ENCODE data around the gene MVB12B.
A peak's percentile ranks its signal among the peaks of the same experiment; 100 is the strongest.

The MVB12B gene

GRCh38 chr9:126307322-126308061 is 19.1 kb upstream of the MVB12B start:
- H3K4me3 Mint-ChIP-seq = no peak overlapping the region
- no peak for ATAC-seq (replicated peaks; ENCODE audit: extremely low read depth, poor library complexity, severe bottlenecking)
- H3K9me3 Mint-ChIP-seq = no peaks in the 10 kb centered on the region
- H3K27me3 Mint-ChIP-seq = no peaks in the 10 kb centered on the region
- H3K36me3 Mint-ChIP-seq (ENCODE audit: insufficient read depth) = no peaks in the 10 kb centered on the region
- no peak overlapping the region for H3K27ac Mint-ChIP-seq (ENCODE audit: low read depth)
- no peaks in the 10 kb centered on the region for H3K4me1 Mint-ChIP-seq
- DNase-seq (ENCODE audit: low spot score in 2 of 2) = no peak

GRCh38 chr9:126309427-126310189 is 17.0 kb upstream of the MVB12B start:
- H3K4me3 Mint-ChIP-seq = no peak overlapping the region
- no peak for DNase-seq (ENCODE audit: low spot score in 2 of 2)
- H3K9me3 Mint-ChIP-seq = no peaks in the 10 kb centered on the region
- no peak overlapping the region for H3K27ac Mint-ChIP-seq (ENCODE audit: low read depth)
- ATAC-seq (replicated peaks; ENCODE audit: extremely low read depth, poor library complexity, severe bottlenecking) = no peak
- H3K36me3 Mint-ChIP-seq (ENCODE audit: insufficient read depth) = no peaks in the 10 kb centered on the region
- no peaks in the 10 kb centered on the region for H3K4me1 Mint-ChIP-seq
- H3K27me3 Mint-ChIP-seq = no peaks in the 10 kb centered on the region

- Mint-ChIP-seq H3K27me3 (no peaks in the 10 kb centered on the region), H3K36me3 (ENCODE audit: insufficient read depth) (no peaks in the 10 kb centered on the region), H3K4me3 (no peak overlapping the region), H3K9me3 (no peaks in the 10 kb centered on the region), H3K27ac (ENCODE audit: low read depth) (no peak overlapping the region), H3K4me1 (peaks cover 7% of the 10 kb centered on the region)
- ATAC-seq (replicated peaks; ENCODE audit: extremely low read depth, poor library complexity, severe bottlenecking) = no peak
- DNase-seq (ENCODE audit: low spot score in 2 of 2) = no peak
Measured at GRCh38 chr9:126312584-126313551, 13.8 kb upstream of the MVB12B start.

DNA sequence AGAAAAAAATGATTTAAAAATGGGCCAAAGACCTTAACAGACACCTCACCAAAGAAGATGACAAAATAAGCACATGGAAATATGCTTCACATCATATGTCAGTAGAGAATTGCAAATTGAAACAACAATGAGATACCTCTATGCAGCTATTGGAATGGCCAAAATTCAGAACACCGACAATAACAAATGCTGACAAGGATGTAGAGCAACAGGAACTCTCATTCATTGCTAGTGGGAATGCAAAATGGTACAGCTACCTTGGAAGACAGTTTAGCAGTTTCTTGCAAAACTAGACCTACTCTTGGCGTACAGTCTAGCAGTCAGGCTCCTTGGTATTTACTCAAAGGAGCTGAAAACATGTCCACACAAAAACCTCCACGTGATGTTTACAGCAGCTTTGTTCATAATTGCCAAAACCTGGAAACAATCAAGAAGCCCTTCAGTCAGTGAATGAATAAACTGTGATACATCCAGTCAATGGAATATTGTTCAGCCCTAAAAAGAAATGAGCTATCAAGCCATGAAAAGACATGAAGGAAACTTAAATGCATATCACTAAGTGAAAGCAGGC is 10.5 kb upstream of the MVB12B start:
- Mint-ChIP-seq H3K36me3 (ENCODE audit: insufficient read depth) (peaks cover 1% of the 10 kb centered on the region), H3K9me3 (no peaks in the 10 kb centered on the region), H3K27me3 (no peaks in the 10 kb centered on the region), H3K4me1 (peaks cover 19% of the 10 kb centered on the region), H3K4me3 (no peak overlapping the region), H3K27ac (ENCODE audit: low read depth) (no peak overlapping the region)
- ATAC-seq (replicated peaks; ENCODE audit: extremely low read depth, poor library complexity, severe bottlenecking) = no peak
- DNase-seq (ENCODE audit: low spot score in 2 of 2) = no peak

GRCh38 chr9:126317513-126317912 is 9.1 kb upstream of the MVB12B start:
- H3K9me3 Mint-ChIP-seq = no peaks in the 10 kb centered on the region
- no peaks in the 10 kb centered on the region for H3K27me3 Mint-ChIP-seq
- no peak overlapping the region for H3K27ac Mint-ChIP-seq (ENCODE audit: low read depth)
- peaks cover 19% of the 10 kb centered on the region for H3K4me1 Mint-ChIP-seq
- DNase-seq (ENCODE audit: low spot score in 2 of 2) (peak in 1 of 2 donors; percentile 34), ATAC-seq (replicated peaks; ENCODE audit: extremely low read depth, poor library complexity, severe bottlenecking) (peak; percentile 71)
- peaks cover 1% of the 10 kb centered on the region for H3K36me3 Mint-ChIP-seq (ENCODE audit: insufficient read depth)
- H3K4me3 Mint-ChIP-seq = no peak overlapping the region

- DNase-seq (ENCODE audit: low spot score in 2 of 2) (no peak), ATAC-seq (replicated peaks; ENCODE audit: extremely low read depth, poor library complexity, severe bottlenecking) (no peak)
- H3K27me3 Mint-ChIP-seq = no peaks in the 10 kb centered on the region
- peaks cover 1% of the 10 kb centered on the region for H3K36me3 Mint-ChIP-seq (ENCODE audit: insufficient read depth)
- no peak overlapping the region for H3K27ac Mint-ChIP-seq (ENCODE audit: low read depth)
- H3K4me3 Mint-ChIP-seq = no peak overlapping the region
- peaks cover 19% of the 10 kb centered on the region for H3K4me1 Mint-ChIP-seq
- H3K9me3 Mint-ChIP-seq = no peaks in the 10 kb centered on the region
Measured at GRCh38 chr9:126318858-126319257, 7.8 kb upstream of the MVB12B start.

DNA sequence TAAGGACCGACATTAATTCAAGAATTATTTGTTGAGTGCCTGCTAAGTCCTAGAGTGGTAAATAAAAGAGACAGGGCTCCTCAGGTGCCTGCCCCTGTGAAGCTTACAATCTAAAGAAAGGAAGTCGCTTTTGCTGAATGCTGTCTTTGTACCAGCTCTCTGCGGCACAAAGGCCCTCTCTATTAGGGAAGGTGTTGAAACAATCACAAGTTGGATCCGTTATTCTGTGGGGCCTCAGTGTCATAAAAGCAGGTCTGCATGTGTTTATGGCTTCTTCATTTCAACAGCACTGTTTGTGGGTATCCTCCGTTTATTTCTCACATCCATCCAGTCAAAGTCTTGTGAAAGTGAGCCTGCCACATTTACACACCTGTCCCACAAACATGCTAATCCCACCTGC is 7.0 kb upstream of the MVB12B start:
- Mint-ChIP-seq H3K27ac (ENCODE audit: low read depth) (no peak overlapping the region), H3K9me3 (no peaks in the 10 kb centered on the region), H3K36me3 (ENCODE audit: insufficient read depth) (peaks cover 1% of the 10 kb centered on the region), H3K4me1 (peaks cover 19% of the 10 kb centered on the region), H3K4me3 (no peak overlapping the region), H3K27me3 (no peaks in the 10 kb centered on the region)
- DNase-seq (ENCODE audit: low spot score in 2 of 2) = no peak
- no peak for ATAC-seq (replicated peaks; ENCODE audit: extremely low read depth, poor library complexity, severe bottlenecking)

DNA sequence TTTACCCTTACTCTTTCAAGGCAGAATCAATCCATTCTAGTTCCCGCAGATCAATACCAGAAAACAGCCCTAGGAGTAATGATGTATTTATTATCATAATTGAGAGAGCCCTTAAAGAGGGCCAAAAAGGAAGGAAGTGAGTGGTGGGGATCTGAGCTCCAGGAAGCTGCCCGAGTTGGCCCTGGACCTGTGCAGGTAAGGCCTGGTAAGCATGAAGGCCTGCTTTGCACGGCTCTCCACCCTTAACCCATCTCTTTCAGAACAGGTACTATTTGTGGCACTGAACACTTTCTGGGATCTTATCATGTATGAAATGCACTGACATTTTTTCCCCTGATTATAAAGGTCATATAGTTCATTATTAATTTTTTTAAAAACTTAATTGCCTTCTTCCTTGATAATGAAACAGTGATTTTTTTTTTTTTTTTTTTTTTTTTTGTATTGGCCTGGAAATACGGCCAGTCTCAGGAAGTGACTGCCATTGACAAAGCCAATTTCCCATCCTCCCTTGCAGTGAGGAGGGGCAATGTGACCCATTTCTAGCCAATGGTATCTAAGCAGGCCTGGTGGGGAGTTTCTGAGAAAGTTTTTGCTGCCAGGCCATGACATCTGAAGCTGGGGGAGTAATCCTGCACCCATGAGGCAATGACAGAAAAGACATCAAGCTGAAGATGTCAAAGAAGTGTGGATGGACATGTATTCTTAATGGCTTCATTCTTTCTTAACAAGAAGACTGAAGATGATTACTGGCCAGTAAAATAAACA is 6.3 kb upstream of the MVB12B start:
- ATAC-seq (replicated peaks; ENCODE audit: extremely low read depth, poor library complexity, severe bottlenecking) (no peak), DNase-seq (ENCODE audit: low spot score in 2 of 2) (no peak)
- Mint-ChIP-seq H3K4me1 (peaks cover 19% of the 10 kb centered on the region), H3K4me3 (no peak overlapping the region), H3K9me3 (no peaks in the 10 kb centered on the region), H3K27me3 (no peaks in the 10 kb centered on the region), H3K27ac (ENCODE audit: low read depth) (no peak overlapping the region), H3K36me3 (ENCODE audit: insufficient read depth) (peaks cover 1% of the 10 kb centered on the region)

DNA sequence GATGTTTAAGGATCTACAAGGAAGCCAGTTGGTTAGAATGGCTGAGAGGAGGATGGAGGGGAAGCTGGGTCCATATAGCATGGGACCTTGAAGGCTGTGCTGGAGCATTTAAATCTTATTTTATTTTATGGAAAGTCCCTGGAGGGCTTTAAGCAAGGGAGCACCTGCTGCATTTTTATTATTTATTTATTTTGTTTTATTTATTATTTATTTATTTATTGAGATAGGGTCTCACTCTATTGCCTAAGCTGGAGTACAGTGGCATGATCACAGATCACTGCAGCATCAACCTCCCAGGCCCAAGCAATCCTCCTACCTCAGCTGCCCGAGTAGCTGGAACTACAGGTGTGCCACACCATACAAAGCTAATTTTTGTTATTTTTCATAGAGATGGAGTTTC is 4.9 kb upstream of the MVB12B start:
- peaks cover 5% of the 10 kb centered on the region for H3K36me3 Mint-ChIP-seq (ENCODE audit: insufficient read depth)
- no peak for ATAC-seq (replicated peaks; ENCODE audit: extremely low read depth, poor library complexity, severe bottlenecking)
- peaks cover 28% of the 10 kb centered on the region for H3K4me1 Mint-ChIP-seq
- H3K27ac Mint-ChIP-seq (ENCODE audit: low read depth) = no peak overlapping the region
- no peaks in the 10 kb centered on the region for H3K27me3 Mint-ChIP-seq
- no peaks in the 10 kb centered on the region for H3K9me3 Mint-ChIP-seq
- H3K4me3 Mint-ChIP-seq = no peak overlapping the region
- no peak for DNase-seq (ENCODE audit: low spot score in 2 of 2)

GRCh38 chr9:126325821-126326220 is 808 bp upstream of the MVB12B start:
- ATAC-seq (replicated peaks; ENCODE audit: extremely low read depth, poor library complexity, severe bottlenecking) = no peak
- Mint-ChIP-seq H3K9me3 (no peaks in the 10 kb centered on the region), H3K27ac (ENCODE audit: low read depth) (peak overlapping the region; percentile 95), H3K36me3 (ENCODE audit: insufficient read depth) (peaks cover 15% of the 10 kb centered on the region), H3K27me3 (no peaks in the 10 kb centered on the region), H3K4me3 (peak overlapping the region; percentile 91), H3K4me1 (peaks cover 44% of the 10 kb centered on the region)
- no peak for DNase-seq (ENCODE audit: low spot score in 2 of 2)

GRCh38 chr9:126327006-126327713 is 531 bp downstream of the MVB12B start:
- Mint-ChIP-seq H3K36me3 (ENCODE audit: insufficient read depth) (peaks cover 17% of the 10 kb centered on the region), H3K27ac (ENCODE audit: low read depth) (peak overlapping the region; percentile 95), H3K4me3 (peak overlapping the region; percentile 90), H3K27me3 (no peaks in the 10 kb centered on the region), H3K4me1 (peaks cover 58% of the 10 kb centered on the region), H3K9me3 (no peaks in the 10 kb centered on the region)
- DNase-seq (ENCODE audit: low spot score in 2 of 2) (peak; percentile 18 to 20), ATAC-seq (replicated peaks; ENCODE audit: extremely low read depth, poor library complexity, severe bottlenecking) (peak; percentile 8)
